Heart right ventricle (tissue), 16 donors: ENCODE data around the gene KIF6. TPM values are rescaled to one million over a fixed set of nuclear protein-coding genes. Genes with fewer than 3 reads are reported as not detected.
A peak's percentile ranks its signal among the peaks of the same experiment; 100 is the strongest.

Experiments
- ATAC-seq, 8 donors: fragments of 200-7000 bp; cut with Tn5 transposase; one replicate each; pipeline ENCODE4 v1.9.1; 2020; ENCODE audit warnings: mild to moderate bottlenecking in 8 of 8, moderate library complexity in 8 of 8, moderate number of reproducible peaks in 1 of 8
- DNase-seq, 2 donors: peaks; one replicate each; pipeline ENCODE4 v3.0.0-alpha.2; 2020
- H3K27ac ChIP-seq, 10 donors: fragments of 200-600 bp; sonication (generic) in 2 of 10; one replicate each; pipeline versions ENCODE4 v1.5.0 to v1.8.0; 2020 to 2022; ENCODE audit warnings: mild to moderate bottlenecking in 3 of 10
- H3K27me3 ChIP-seq, 7 donors: fragments of 200-600 bp; one replicate each; pipeline ENCODE4 v1.8.0; 2021 to 2022; ENCODE audit warnings: mild to moderate bottlenecking in 2 of 7
- H3K36me3 ChIP-seq, 9 donors: fragments of 200-600 bp; sonication (generic) in 1 of 9; one replicate each; pipeline versions ENCODE4 v1.5.0 to v1.8.0; 2020 to 2022; ENCODE audit warnings: mild to moderate bottlenecking in 2 of 9
- H3K4me1 ChIP-seq, 9 donors: fragments of 200-600 bp; sonication (generic) in 1 of 9; one replicate each; pipeline versions ENCODE4 v1.5.0 to v1.8.0; 2020 to 2022; ENCODE audit warnings: mild to moderate bottlenecking in 4 of 9
- H3K4me3 ChIP-seq, 10 donors: fragments of 200-600 bp; sonication (generic) in 2 of 10; one replicate each; pipeline versions ENCODE4 v1.5.0 to v1.8.0; 2020 to 2022; ENCODE audit warnings: mild to moderate bottlenecking in 7 of 10, moderate library complexity in 2 of 10
- H3K9me3 ChIP-seq, 11 donors: fragments of 200-600 bp in 10 of 11; sonication (generic) in 2 of 11; one replicate each; pipeline versions ENCODE4 v1.5.0 to v1.8.0; 2013 to 2022; ENCODE audit warnings: mild to moderate bottlenecking in 2 of 11, control low read depth in 1 of 11, moderate library complexity in 1 of 11
- CTCF ChIP-seq, 9 donors: fragments of 200-600 bp; sonication (generic) in 2 of 9; IDR thresholded peaks; one replicate each; pipeline versions ENCODE4 v1.5.0 to v1.8.0; 2021 to 2022; ENCODE audit warnings: antibody characterized with exemption in 9 of 9, mild to moderate bottlenecking in 5 of 9, moderate library complexity in 1 of 9
- WGBS, 2 donors: extraction: QIAGEN DNeasy Blood & Tissue Kit; methylation state at CpG; one replicate each; pipeline ENCODE4 v1.1.7; 2013; ENCODE audit warnings: inconsistent platforms in 1 of 2; 5-methylcytosine and 5-hydroxymethylcytosine counted together
- intact Hi-C, 10 donors: fragments of 100-400 bp; cut with DNase I; formaldehyde crosslinking; loops; one replicate each; pipeline versions ENCODE4 v1.11.1 to v1.14.2; 2022
- polyA plus RNA-seq, 2 donors: library from polyadenylated mRNA; stranded (reverse); fragments of 200-250 nt; gene quantifications; one replicate each; pipeline ENCODE4 v1.2.3, GENCODE V29; 2013
- total RNA-seq, 10 donors: library from RNA; stranded (reverse); fragmentation: NEBNext Ultra II Directional in 3 of 10; extraction: Animal tissue kit (Norgen Biotek cat#: 25700) in 3 of 10; gene quantifications; one replicate each; pipeline versions ENCODE4 v1.2.1 to v1.2.4, GENCODE V29; 2021 to 2023
- donor health status: Arrhythmogenic right ventricular cardiomyopathy.
- donor health status: ischemic (EF 13 %, LVEDD 7.1; RV severe dilation, severe dysfunction).
- donor health status: healthy with polysubstance abuse.
- donor health status: DM: no; HTN: yes; CAD: no.
- donor health status: DM: no; HTN: no; CAD: no.
- donor health status: ischemic (EF 25% LVEDD 6.9; RV normal size, moderate dysfunction).
- donor health status: ischemic (EF 25% LVEDD 5.7; RV mildly dilated, moderate dysfunction).
- donor health status: healthy.
- donor health status: DM: yes; HTN: yes; CAD: no.
- donor health status: Ischemic cardiomyopathy.
- donor health status: ischemic (EF 35%, LVEDD 5.7; RV mildly dilated, moderate dysfunction).
- donor health status: nonischemic (EF 11% LVEDD 7.7; RV severe dilation, severe dysfunction).
- donor health status: DM: yes; HTN: yes; CAD: no.
- donor health status: PGD.
- donor health status: ischemic (EF 29% LVEDD 5.4; RV normal size, mild dysfunction).
- donor health status: nonischemic (EF 23%, LVEDD 6.1; RV moderate dilation, normal function).

Gene KIF6
- total and polyA plus RNA-seq, 12 donors = 0.01 to 1.6 (median 0.45) TPM; not detected in 2

- Histone ChIP-seq H3K4me3 (no peak overlapping the region), H3K27ac (no peak overlapping the region), H3K27me3 (peaks cover 0 to 4% (median 0%) of the 10 kb centered on the region in 7 donors), H3K36me3 (no peaks in the 10 kb centered on the region), H3K9me3 (no peaks in the 10 kb centered on the region), H3K4me1 (no peaks in the 10 kb centered on the region)
- WGBS, 2 donors = 49 to 55% methylated on average over 3 of the region's 3 CpGs
- peak in 2 of 8 donors; percentile 39 to 53 for ATAC-seq
- intact Hi-C loops = loop anchor here in 1 of 10 donors (5.0 kb wide), 1 partner anchor 403 kb away; the partner anchor contains the start of gene DAAM2
- no peak for DNase-seq
- peak in 6 of 9 donors; percentile 9 to 35 (median 28) for TF ChIP-seq CTCF (IDR thresholded peaks at IDR 0.05)
Observed at GRCh38 chr6:39389484-39389767, 335.8 kb downstream of the KIF6 start.

- Histone ChIP-seq H3K9me3 (no peaks in the 10 kb centered on the region), H3K36me3 (no peaks in the 10 kb centered on the region), H3K4me1 (no peaks in the 10 kb centered on the region), H3K27me3 (peaks cover 0 to 4% (median 0%) of the 10 kb centered on the region in 7 donors), H3K4me3 (no peak overlapping the region), H3K27ac (no peak overlapping the region)
- TF ChIP-seq CTCF (IDR thresholded peaks at IDR 0.05) = no peak
- 75 to 77% methylated on average over 12 of the region's 12 CpGs for WGBS, 2 donors
- DNase-seq = no peak
- intact Hi-C loops = loop anchor here in 1 of 10 donors (5.0 kb wide), 1 partner anchor 403 kb away; the partner anchor contains the start of gene DAAM2
- ATAC-seq = no peak
Observed at GRCh38 chr6:39388606-39389483, 336.4 kb downstream of the KIF6 start.

GRCh38 chr6:39387785-39388184 lies 337.4 kb downstream of the KIF6 start:
- Histone ChIP-seq H3K36me3 (no peaks in the 10 kb centered on the region), H3K27me3 (peaks cover 0 to 4% (median 0%) of the 10 kb centered on the region in 7 donors), H3K9me3 (peaks cover 0 to 7% (median 0%) of the 10 kb centered on the region in 11 donors), H3K4me3 (no peak overlapping the region), H3K27ac (no peak overlapping the region), H3K4me1 (peaks cover 0 to 3% (median 0%) of the 10 kb centered on the region in 9 donors)
- intact Hi-C loops = loop anchor here in 1 of 10 donors (5.0 kb wide), 1 partner anchor 405 kb away; the partner anchor contains the start of gene DAAM2
- no peak for TF ChIP-seq CTCF (IDR thresholded peaks at IDR 0.05)
- 85 to 87% methylated on average over 3 of the region's 3 CpGs for WGBS, 2 donors
- ATAC-seq = no peak
- DNase-seq = no peak

- ATAC-seq (no peak), DNase-seq (no peak)
- intact Hi-C loops = loop anchor here in 1 of 10 donors (5.0 kb wide), 1 partner anchor 406 kb away; the partner anchor contains the start of gene DAAM2
- H3K4me3 ChIP-seq = no peak overlapping the region
- WGBS, 2 donors = 59 to 75% methylated on average over 3 of the region's 3 CpGs
- peaks cover 0 to 4% (median 0%) of the 10 kb centered on the region in 7 donors for H3K27me3 ChIP-seq
- H3K36me3 ChIP-seq = no peaks in the 10 kb centered on the region
- no peak overlapping the region for H3K27ac ChIP-seq
- peaks cover 0 to 16% (median 0%) of the 10 kb centered on the region in 9 donors for H3K4me1 ChIP-seq
- no peak for TF ChIP-seq CTCF (IDR thresholded peaks at IDR 0.05)
- peaks cover 0 to 7% (median 0%) of the 10 kb centered on the region in 11 donors for H3K9me3 ChIP-seq
Observed at GRCh38 chr6:39386487-39386886, 338.7 kb downstream of the KIF6 start.
